ENCODE data around the gene CALML3. TPM values are rescaled to one million over a fixed set of nuclear protein-coding genes. Genes with fewer than 3 reads are reported as not detected.

Gene CALML3
- total RNA-seq, 1 experiment from 2014 or later = not detected

DNA sequence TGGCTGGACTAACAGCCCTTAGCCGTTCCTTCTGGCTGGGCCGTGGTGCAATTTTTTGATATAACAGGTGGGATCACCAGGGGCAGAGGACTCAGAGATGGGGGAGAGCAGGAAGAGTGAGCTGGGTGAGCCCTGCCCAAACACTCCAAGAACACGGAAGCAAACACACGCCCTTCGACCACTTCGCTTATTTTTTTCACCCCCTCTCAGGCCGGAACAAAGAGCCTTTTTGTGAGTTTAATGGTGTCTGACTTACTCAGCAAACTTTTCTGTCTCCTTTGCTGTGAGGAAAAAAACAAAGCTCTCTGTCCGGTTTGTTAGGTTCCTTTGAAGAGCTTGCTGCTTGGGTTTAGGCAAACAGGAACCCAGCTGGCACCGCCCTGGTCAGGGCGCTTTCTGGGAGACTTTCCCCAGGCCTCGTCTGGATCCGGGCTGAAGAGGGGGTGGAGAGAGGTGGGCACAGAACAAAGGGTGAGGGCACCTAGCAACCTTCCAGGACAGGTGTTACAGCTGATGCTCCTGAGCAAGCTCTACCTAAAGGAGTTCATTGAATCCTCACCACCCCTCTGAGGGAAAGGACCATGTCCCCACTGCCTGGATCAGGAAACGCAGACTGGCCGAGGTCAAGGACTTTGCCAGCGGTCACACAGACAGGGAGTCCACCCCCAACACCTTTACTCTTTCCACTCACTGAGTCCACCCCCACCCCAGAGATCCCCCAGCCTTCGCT lies 23.3 kb downstream of the CALML3 start:
- Histone ChIP-seq H3K4me3 (ENCODE audit: low read depth, low read length, poor library complexity, severe bottlenecking) (no peak overlapping the region), H3K36me3 (ENCODE audit: insufficient read depth, low read length, poor library complexity, severe bottlenecking) (no peaks in the 10 kb centered on the region), H3K27me3 (replicated peaks; ENCODE audit: insufficient read depth, low read depth, low read length, poor library complexity) (no peaks in the 10 kb centered on the region), H3K27ac (ENCODE audit: low read depth, low read length, poor library complexity, severe bottlenecking) (no peak overlapping the region), H3K4me1 (ENCODE audit: insufficient read depth, low read length, poor library complexity, severe bottlenecking) (no peaks in the 10 kb centered on the region), H3K9me3 (ENCODE audit: low read depth, low read length, poor library complexity, severe bottlenecking) (no peaks in the 10 kb centered on the region)
- TF ChIP-seq EZH2 (IDR thresholded peaks at IDR 0.05; ENCODE audit: borderline replicate concordance, low read depth, low read length, poor library complexity, severe bottlenecking) = no peak
- TF ChIP-seq, protein P1, sequence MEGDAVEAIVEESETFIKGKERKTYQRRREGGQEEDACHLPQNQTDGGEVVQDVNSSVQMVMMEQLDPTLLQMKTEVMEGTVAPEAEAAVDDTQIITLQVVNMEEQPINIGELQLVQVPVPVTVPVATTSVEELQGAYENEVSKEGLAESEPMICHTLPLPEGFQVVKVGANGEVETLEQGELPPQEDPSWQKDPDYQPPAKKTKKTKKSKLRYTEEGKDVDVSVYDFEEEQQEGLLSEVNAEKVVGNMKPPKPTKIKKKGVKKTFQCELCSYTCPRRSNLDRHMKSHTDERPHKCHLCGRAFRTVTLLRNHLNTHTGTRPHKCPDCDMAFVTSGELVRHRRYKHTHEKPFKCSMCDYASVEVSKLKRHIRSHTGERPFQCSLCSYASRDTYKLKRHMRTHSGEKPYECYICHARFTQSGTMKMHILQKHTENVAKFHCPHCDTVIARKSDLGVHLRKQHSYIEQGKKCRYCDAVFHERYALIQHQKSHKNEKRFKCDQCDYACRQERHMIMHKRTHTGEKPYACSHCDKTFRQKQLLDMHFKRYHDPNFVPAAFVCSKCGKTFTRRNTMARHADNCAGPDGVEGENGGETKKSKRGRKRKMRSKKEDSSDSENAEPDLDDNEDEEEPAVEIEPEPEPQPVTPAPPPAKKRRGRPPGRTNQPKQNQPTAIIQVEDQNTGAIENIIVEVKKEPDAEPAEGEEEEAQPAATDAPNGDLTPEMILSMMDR (conservative IDR thresholded peaks at IDR 0.05; ENCODE audit: low read depth, low read length) = no peak
- ChIA-PET CTCF (no interaction called here), POLR2A (ENCODE audit: low non-redundant PET) (no interaction called here)
- intact Hi-C loops (cut with micrococcal nuclease; ENCODE audit: unreplicated experiment) = no loop called here
- DNase-seq (ENCODE audit: low spot score) = no peak
- BruUV-seq (replicated peaks) = no TSS peak

DNA sequence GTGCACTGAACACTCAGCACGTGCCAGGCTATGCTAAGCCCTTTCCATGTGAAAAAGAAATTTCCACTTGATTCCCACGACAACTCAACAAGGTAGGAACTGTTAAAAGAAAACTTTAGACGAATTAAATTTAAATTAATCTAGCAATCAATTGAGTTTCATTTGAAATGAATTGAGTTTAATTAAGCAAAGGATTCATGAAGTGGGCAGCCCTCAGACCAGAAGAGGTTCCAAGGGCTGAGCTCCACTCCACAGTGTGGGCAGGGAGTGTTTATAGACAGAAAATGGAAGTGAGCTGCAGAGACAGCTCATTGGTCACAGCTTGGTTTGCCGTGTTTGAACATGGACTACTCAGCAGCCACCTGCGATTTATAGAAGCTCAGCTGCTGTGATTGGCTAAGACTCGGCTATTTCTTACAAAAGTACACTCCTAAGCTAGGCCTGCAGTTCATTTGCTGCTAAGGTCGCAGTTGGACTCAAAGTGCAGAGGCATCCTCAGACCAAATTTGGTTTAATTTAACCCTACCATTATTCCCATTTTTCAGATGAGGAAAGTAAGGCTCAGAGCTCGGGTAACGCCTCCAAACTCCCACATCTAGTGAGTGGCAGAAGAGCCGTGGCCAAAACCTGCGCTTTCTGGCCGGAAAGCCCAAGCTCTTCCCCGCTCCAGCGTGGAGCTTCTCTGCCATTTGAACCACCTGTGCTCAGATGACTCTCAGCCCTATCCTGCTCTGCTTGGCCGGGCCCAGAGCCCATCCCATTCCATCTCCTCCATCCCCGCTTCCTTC lies 24.9 kb downstream of the CALML3 start:
- no TSS peak for BruUV-seq (replicated peaks)
- no peaks in the 10 kb centered on the region for H3K36me3 ChIP-seq (ENCODE audit: insufficient read depth, low read length, poor library complexity, severe bottlenecking)
- POLR2A ChIA-PET (ENCODE audit: low non-redundant PET) = no interaction called here
- H3K27me3 ChIP-seq (replicated peaks; ENCODE audit: insufficient read depth, low read depth, low read length, poor library complexity) = no peaks in the 10 kb centered on the region
- H3K4me1 ChIP-seq (ENCODE audit: insufficient read depth, low read length, poor library complexity, severe bottlenecking) = peaks cover 7% of the 10 kb centered on the region
- no peak overlapping the region for H3K27ac ChIP-seq (ENCODE audit: low read depth, low read length, poor library complexity, severe bottlenecking)
- H3K9me3 ChIP-seq (ENCODE audit: low read depth, low read length, poor library complexity, severe bottlenecking) = no peaks in the 10 kb centered on the region
- no peak for TF ChIP-seq EZH2 (IDR thresholded peaks at IDR 0.05; ENCODE audit: borderline replicate concordance, low read depth, low read length, poor library complexity, severe bottlenecking)
- TF ChIP-seq, protein P1 (conservative IDR thresholded peaks at IDR 0.05; ENCODE audit: low read depth, low read length) = no peak
- DNase-seq (ENCODE audit: low spot score) = no peak
- intact Hi-C loops (cut with micrococcal nuclease; ENCODE audit: unreplicated experiment) = no loop called here
- no peak overlapping the region for H3K4me3 ChIP-seq (ENCODE audit: low read depth, low read length, poor library complexity, severe bottlenecking)
- CTCF ChIA-PET = no interaction called here

DNA sequence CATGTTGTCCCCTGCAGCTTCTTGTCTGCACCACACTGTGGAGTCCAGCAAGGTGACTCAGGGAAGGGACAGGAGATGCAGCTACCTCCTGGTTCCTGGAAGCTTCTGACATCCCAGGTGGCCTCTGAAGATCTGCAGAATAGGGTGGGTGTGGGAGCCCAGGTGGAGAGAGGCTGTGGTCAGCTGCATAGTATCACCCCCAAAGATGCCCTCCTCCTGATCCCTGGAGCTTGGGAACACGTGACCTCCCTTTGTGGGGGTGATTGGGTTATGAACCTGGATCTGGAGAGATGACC lies 25.4 kb downstream of the CALML3 start:
- no TSS peak for BruUV-seq (replicated peaks)
- TF ChIP-seq EZH2 (IDR thresholded peaks at IDR 0.05; ENCODE audit: borderline replicate concordance, low read depth, low read length, poor library complexity, severe bottlenecking) = no peak
- TF ChIP-seq, protein P1 (conservative IDR thresholded peaks at IDR 0.05; ENCODE audit: low read depth, low read length) = no peak
- intact Hi-C loops (cut with micrococcal nuclease; ENCODE audit: unreplicated experiment) = no loop called here
- Histone ChIP-seq H3K27me3 (replicated peaks; ENCODE audit: insufficient read depth, low read depth, low read length, poor library complexity) (no peaks in the 10 kb centered on the region), H3K27ac (ENCODE audit: low read depth, low read length, poor library complexity, severe bottlenecking) (no peak overlapping the region), H3K36me3 (ENCODE audit: insufficient read depth, low read length, poor library complexity, severe bottlenecking) (no peaks in the 10 kb centered on the region), H3K4me3 (ENCODE audit: low read depth, low read length, poor library complexity, severe bottlenecking) (no peak overlapping the region), H3K9me3 (ENCODE audit: low read depth, low read length, poor library complexity, severe bottlenecking) (no peaks in the 10 kb centered on the region), H3K4me1 (ENCODE audit: insufficient read depth, low read length, poor library complexity, severe bottlenecking) (peaks cover 7% of the 10 kb centered on the region)
- POLR2A ChIA-PET (ENCODE audit: low non-redundant PET) = no interaction called here
- DNase-seq (ENCODE audit: low spot score) = no peak
- CTCF ChIA-PET = no interaction called here

All from A673 (cell line).